GM18868 (cell line): Measurements from ENCODE around the gene ATP5PD.
"Not testable (repeated sequence)": the region's sequence is repeated elsewhere in the genome, so short reads cannot be mapped to it uniquely, and the experiment has no call there.

Experiments used
- ATAC-seq: cut with Tn5 transposase; IDR thresholded peaks from one replicate; pipeline ENCODE4 v1.9.1; 2021; ENCODE audit warnings: mild to moderate bottlenecking, moderate library complexity; ENCODE audit not compliant: unreplicated experiment

ATP5PD gene

DNA sequence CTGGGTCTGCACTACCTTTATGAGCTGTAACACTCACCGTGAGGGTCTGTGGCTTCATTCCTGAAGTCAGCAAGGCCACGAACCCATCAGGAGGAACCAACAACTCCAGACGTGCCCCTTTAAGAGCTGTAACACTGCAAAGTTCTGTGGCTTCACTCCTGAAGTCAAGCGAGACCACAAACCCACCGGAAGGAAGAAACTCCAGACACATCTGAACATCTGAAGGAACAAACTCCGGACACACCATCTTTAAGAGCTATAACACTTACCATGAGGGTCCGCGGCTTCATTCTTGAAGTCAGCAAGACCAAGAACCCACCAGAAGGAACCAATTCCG lies 21.4 kb downstream of the ATP5PD start:
- not testable (repeated sequence) for ATAC-seq

DNA sequence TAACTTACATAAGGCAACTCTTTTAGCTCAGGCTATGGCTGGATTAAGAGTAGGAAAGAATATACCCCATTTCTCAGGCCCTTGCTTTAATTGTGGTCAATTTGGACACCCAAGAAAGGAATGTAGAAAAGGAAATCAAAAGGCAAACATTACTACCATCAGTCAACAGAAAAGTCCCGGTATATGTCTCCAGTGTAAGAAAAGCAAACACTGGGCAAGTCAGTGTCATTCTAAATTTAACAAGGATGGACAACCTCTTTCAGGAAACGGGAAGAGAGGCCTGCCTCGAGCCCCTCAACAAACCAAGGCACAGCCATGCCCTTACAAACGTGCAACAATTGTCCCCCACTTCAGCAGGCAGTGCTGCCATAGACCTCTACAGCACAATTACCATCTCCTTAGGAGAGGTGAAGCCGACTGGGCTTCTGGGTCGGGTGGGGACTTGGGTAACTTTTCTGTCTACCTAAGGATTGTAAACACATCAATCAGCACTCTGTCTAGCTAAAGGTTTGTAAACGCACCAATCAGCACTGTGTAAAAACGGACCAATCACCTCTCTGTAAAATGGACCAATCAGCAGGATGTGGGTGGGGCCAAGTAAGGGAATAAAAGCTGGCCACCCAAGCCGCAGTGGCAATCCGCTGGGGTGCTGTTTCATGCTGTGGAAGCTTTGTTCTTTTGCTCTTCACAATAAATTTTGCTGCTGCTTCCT lies 21.9 kb downstream of the ATP5PD start:
- no peak for ATAC-seq

DNA sequence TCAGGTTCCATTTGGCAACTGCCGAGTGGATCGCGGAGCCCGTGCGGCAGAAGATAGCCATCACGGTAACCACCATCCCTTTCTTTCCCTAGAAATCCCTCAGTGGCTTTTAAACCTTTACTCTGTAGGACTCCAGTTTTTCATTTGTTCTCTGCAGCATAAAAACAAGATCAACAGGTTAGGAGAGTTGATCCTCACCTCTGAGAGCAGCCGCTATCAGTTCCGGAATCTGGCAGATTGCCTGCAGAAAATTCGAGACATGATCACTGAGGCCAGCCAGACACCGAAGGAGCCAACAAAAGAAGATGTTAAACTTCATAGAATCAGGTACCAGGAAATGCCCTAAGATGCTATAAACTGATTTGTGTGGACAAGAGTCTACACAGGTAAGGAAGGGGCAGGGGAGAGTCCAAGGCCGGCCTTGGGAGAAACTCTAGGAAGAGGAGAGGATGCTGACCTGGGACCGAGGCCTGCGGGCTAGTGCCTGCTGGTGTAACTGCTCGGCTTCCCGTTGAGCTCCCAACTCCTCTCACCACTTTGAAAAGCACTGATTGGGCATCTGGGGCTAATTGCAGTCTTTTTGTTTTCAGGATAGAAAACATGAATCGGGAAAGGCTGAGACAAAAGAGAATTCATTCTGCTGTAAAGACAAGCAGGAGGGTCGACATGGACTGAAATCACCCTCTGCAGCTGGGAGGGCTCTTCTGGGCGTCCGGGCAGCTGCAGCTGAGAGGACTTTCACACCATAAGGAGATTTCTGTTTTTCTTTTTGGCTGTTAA lies 26.2 kb downstream of the ATP5PD start:
- no peak for ATAC-seq

DNA sequence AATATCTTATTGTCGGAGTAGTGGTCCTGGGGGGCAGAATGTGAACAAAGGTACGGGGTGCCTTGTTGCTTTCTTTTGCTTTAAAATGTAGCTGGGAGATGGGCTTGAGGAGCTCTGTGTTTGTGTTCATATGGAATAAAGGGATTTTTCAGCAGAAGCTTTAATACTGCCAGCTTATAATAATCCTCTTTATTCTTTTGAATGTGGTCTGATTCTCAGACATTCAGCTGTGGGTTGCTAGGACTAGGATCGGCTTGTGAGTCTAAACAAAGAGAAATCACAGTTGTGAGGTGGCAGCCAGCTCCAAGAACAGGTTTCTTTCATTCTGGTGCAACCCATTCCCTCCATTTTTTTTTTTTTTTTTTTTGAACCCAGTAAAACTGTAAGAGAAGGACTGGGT lies 27.1 kb downstream of the ATP5PD start:
- no peak for ATAC-seq

DNA sequence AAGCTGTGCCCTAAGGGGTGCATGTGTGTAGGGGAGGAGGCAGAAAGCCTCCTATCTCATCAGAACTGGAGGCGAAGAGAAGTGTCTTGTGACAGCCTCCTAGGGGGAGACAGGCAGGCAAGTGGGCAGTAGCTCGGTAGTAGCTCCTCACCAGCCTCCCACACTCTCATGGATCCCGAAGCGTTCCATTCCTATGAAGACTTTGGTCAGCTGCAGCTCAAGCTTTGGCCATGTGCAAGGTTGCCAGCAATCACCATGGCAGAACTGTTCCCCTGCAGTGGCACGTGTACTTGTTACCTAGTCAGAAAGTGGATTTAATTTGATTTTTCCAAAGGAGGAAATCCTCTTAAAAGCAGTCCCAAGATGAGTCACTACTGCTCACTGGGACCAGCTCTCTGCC lies 27.6 kb downstream of the ATP5PD start:
- ATAC-seq: no peak

DNA sequence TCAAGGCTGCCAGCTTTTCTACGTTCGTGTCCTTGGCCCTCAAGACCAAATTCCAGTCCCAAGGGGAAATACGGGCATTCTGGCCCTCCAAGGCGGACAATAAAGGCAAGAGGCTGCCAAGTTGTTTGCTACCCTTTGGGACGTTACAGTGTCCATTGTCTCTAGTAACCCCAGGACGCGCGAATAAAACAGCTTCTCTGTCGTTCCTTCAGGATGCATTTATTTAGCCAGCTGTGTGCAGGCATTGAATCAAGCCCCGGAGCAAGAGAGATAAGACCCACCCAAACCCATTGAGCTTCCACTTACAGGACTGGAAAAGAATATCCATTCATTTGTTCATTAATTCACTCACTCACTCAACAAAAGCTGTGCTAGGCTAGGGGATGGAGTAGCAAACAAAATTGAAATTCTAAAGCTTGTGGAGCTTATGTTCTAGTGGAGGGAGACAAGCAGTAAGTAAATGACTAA lies 33.6 kb downstream of the ATP5PD start:
- ATAC-seq: no peak

DNA sequence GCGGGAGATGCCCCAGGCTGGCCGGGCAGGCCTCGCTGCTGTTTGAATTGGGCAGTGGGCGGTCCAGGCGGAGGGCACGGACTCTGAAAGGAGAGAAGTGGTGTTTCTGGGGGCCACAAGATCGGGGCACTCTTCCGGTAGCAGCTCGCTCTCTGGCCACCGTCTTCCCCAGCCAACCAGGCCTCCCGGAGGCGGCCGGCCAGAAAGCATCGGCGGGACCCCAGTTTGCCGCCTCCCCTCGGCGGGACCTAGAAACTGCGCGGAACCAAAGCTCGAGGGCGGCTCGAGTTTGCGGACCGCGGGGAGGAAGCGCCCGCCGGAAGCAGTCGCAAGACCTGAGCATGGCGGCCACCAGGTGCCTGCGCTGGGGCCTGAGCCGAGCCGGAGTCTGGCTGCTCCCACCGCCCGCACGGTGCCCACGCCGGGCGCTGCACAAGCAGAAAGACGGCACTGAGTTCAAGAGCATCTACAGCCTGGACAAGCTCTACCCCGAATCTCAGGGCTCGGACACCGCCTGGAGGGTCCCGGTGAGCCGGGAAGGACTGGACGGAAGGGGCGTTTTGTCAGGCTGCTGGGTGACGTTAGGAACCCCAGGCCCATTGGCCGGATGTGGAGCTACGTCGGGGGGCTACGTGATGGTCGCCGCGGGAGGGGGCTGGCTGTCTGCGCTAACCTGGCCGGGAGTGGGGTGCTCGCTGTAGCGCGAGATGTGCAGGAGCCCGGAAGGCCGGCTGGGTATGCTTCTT lies 34.2 kb downstream of the ATP5PD start, which contains the start of gene MRPL58:
Gene MRPL58, plus strand, starts transcription at position 325 of the 746 bp plus-strand sequence. Its CDS starts 17 bp downstream, at position 342.
- peak; percentile 84 for ATAC-seq

DNA sequence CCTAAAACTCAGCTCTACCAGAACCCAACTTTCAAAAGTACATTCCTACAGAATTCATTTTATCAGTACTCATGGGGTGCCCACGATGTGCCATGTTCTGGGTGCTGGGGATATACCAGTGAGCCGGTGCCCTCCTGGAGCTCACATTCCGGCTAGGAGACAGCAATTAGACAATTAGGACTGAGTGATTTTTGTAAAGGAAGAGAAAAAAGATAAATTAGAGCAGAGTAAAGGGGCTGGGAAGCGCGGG lies 34.7 kb downstream of the ATP5PD start:
- ATAC-seq: no peak

DNA sequence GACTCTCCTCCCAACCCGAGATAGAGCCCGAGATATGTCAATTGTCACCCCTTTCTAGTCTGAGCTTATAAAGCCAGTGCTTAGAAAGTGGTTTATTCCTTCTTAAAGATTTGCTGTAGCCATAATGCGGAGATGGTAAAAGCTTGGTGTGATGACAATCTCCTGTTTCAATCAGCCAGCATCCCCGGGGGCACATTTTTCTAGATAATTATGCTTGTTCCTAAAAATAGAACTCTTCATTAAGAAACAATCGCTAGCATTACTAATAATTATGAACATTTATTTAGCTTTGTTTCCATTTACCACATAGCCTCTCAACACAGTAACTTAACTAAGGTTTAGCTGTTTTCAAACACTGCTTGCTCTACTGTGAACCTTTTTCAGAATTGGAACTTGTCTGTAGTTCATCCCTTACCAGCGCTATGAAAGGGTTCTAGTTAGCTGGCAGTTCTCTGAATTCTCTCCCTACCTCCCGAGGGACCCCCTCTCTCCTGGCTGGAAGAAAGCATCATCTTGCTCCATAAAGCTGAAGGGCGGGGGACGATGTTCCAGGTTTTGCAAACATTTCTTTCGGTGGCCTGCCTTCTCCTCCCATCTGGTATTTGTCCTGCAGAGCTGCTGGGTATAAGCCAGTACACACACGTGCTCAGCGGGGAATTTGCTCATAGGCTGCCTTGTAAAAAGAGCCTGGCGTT lies 35.2 kb downstream of the ATP5PD start:
- no peak for ATAC-seq

DNA sequence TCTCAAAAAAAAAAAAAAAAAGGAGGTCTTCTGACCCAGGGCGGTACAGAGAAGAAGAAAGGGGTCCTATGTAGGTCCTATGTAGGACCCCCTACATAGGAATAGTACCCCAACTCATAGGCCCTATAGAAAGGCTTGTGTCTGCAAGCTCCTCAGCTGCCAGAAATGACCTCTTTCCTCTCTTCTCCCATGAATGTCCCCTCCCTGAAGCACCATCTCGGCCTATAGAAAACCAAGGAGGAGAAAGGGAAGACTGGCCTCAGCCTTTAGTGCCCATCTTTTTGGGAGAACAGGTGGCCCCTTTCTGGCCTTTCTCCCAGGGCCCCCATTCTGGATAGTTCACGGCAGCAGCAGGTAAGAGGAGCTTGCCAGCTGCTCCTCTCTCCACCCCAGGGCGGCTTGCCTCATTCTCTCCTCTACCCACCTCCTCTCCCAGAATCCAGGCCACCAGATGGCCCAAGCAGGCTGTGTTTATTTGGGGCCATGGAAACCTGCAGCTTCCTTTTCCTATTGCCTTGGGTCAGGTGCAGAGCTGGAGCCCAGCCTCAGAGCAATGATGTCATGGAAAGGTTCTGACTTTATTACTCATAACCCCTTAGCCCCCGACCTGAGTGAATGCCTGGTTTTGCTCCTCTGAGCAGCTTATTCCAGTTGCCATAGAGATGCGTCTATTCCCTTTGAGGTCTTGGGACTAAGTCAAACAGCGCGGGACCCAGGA lies 35.9 kb downstream of the ATP5PD start:
- no peak for ATAC-seq

DNA sequence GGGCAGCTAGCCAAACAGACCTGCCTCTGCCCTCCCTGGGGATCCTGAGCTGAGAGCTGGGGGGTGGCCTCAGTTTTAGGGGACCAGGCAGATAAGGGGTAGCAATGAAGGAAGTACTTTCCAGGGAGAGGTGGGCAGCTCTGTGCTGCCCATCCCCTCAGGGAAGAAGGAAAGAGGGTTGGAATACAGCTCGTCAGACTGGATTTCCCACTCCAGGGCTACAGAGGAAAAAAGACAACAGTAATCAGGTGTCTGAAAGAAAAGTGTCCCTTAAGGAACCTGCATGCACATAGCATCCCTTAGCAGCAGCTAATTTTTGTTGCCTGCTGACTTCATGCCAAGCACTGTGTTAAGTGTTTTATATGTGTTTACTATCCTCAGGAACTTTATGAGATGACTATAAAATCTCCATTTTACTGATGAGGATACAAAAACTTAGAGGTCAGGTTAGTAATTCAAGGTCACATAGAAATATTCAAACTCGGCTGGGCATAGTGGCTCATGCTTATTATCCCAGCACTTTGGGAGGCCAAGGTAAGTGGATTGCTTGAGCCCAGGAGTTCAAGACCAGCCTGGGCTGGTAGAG lies 37.5 kb downstream of the ATP5PD start:
- no peak for ATAC-seq

DNA sequence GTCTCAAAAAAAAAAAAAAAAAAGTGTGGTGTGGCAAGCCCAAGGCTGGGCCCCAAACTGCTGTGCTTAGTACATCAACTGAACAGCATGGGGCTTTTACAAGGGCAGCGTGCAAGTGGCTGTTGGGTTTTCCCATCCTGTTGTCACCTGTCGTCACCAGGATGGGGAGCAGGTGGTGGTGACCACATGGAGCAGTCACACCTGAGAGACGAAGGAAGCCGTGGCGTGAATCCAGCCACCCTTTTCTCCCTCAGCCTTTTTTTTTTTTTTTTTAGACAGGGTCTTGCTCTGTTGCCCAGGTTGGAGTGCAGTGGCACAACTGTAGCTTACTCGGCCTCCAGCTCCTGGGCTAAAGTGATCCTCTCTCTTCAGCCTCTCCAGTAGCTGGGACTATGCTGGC lies 38.4 kb downstream of the ATP5PD start:
- ATAC-seq: no peak

DNA sequence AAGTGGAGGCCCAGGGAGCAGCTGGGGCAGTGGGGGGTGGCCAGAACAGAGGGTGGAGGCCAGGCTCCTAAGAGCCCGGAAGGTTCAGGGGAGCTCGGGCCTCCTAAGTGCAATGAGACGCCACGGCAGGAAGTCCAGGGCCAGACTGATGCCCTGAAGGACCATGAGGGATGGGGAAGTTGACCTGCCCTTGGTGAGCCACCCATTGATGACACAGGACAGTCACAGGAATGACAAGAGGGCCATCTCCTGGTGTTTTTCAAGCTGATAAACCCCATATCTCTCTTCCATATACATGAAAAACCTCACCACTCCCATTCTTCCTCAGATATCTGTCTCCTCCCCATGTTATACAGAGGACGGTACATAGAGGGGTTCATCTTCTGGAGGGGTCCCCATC lies 40.1 kb downstream of the ATP5PD start:
- ATAC-seq: no peak

DNA sequence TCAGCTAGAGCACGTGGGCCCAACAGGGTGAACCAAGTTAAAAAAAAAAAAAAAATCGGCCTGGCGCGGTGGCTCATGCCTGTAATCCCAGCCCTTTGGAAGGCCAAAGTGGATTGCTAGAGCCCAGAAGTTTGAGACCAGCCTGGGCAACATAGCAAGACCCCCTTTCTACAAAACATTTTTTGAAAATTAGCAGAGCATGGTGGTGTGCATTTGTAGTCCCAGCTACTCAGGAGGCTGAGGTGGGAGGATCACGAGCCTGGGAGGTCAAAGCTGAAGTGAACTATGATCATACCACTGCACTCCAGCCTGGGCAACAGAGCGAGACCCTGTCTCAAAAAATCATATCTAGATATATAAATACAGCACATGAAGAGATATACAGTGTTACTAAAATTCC lies 40.7 kb downstream of the ATP5PD start:
- ATAC-seq: not testable (repeated sequence)

DNA sequence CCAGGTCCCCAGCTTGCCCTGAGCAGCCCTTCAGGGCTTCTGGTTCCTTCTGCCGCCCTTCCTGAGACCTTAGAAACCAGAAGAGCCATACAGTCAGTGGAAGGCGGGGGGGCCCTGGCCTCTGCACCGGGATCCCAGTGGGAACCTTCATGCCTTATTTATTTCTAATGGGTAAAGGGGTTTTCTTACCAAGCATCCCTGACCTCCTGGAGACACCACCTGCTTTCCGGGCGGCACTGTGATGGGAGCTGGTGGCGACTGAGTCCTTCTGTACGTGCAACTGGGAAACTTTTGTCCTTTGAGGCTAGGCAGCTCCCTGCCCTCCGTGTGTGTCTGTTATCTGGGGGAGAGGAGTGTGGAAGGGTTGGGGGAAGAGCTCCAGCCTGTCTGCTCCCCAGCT lies 41.5 kb downstream of the ATP5PD start:
- ATAC-seq: no peak

DNA sequence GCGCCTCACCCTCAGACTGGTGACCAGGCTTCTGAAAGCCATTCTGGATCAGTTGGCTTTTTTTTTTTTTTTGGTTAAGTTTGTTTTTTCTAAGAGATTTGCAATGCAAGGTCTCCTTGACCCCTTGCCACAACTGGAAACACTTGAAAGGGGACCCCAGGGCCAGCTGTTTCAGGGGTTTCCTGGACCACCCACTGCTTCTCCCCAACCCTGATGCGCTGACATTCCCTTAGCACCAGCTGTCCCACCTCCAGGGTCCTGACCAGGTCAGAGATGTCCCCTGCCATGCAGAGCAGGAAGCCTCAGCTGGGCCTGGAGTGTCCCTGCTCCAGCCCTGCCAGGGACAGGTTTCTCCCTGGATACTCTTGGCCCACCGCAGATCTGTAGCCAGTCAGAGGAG lies 42.4 kb downstream of the ATP5PD start:
- ATAC-seq: no peak

DNA sequence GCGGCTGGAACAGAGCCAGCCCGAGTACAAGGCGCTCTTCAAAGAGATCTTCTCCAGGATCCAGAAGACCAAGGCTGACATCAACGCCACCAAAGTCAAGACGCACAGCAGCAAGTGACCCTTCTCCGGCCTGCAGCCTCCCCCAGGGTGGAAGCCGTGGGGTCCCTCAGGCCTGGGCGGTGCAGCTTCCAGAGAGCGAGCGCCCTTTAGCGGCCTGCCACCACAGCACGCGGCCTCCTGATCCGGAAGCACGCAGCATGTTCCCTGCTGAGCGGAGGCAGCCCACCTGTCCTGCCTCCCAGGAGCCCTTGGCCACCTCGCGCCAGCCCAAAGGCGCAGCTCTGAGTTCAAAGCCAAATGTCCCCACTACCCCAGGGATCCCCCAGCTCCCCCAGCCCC lies 42.8 kb downstream of the ATP5PD start:
- no peak for ATAC-seq

DNA sequence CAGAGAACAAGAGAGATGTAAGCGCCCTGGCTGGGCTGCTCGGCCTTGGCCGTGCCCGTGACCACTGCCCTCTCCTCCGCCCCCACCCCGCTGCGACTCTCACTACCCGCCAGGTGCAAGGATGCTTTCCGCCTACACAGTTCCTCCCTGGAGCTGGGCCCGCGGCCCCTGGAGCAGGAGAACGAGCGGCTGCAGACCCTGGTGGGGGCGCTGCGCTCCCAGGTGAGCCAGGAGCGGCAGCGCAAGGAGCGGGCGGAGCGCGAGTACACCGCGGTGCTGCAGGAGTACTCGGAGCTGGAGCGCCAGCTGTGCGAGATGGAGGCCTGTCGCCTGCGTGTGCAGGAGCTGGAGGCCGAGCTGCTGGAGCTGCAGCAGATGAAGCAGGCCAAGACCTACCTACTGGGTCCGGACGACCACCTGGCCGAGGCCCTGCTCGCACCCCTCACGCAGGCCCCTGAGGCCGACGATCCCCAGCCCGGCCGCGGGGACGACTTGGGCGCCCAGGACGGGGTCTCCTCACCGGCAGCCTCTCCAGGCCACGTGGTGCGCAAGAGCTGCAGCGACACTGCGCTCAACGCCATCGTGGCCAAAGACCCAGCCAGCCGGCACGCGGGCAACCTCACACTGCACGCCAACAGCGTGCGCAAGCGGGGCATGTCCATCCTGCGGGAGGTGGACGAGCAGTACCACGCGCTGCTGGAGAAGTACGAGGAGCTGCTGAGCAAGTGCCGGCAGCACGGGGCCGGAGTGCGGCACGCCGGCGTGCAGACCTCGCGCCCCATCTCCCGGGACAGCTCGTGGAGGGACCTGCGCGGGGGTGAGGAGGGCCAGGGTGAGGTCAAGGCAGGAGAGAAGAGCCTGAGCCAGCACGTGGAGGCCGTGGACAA lies 43.5 kb downstream of the ATP5PD start:
- ATAC-seq: no peak
